Fibroblast of lung (primary cell): Measurements from ENCODE around the gene ITPR1. TPM values are rescaled to one million over a fixed set of nuclear protein-coding genes. Genes with fewer than 3 reads are reported as not detected.

ENCODE experiments used
- DNase-seq, 2 donors: peaks; one replicate each; pipeline versions ENCODE4 v3.0.0 to v3.0.0-alpha.2; 2010; ENCODE audit warnings: low read depth in 2 of 2
- H2AFZ ChIP-seq: 2 replicates; pipeline ENCODE4 v1.5.1; 2012; ENCODE audit warnings: low read length, control low read depth, inconsistent platforms
- H3K27ac ChIP-seq: 2 replicates; pipeline ENCODE4 v1.5.1; 2011; ENCODE audit warnings: low read length, control low read depth; ENCODE audit not compliant: insufficient read depth
- H3K27me3 ChIP-seq: 2 replicates; pipeline ENCODE4 v1.5.1; 2011; ENCODE audit warnings: mild to moderate bottlenecking, low read length; ENCODE audit not compliant: control insufficient read depth, insufficient read depth
- H3K36me3 ChIP-seq: 2 replicates; pipeline ENCODE4 v1.5.1; 2011; ENCODE audit warnings: low read length; ENCODE audit not compliant: control insufficient read depth, insufficient read depth
- H3K4me1 ChIP-seq: 2 replicates; pipeline ENCODE4 v1.5.1; 2011; ENCODE audit warnings: low read length; ENCODE audit not compliant: control insufficient read depth, insufficient read depth; ENCODE audit errors: extremely low read depth
- H3K4me2 ChIP-seq: 2 replicates; pipeline ENCODE4 v1.5.1; 2011; ENCODE audit warnings: low read length, control low read depth; ENCODE audit not compliant: insufficient read depth; ENCODE audit errors: extremely low read depth
- H3K4me3 ChIP-seq, 4 experiments: fragments of 200-600 bp in 1 of 4; sonication (generic) in 1 of 4; replicated peaks in 1 of 4; 2 replicates each; pipeline ENCODE4 v1.5.1; 2011 to 2016; ENCODE audit warnings: low read length in 4 of 4, low read depth in 3 of 4, mild to moderate bottlenecking in 3 of 4, control low read depth in 2 of 4, inconsistent platforms in 1 of 4, mixed read lengths in 1 of 4; ENCODE audit not compliant: insufficient read depth in 1 of 4; ENCODE audit errors: control extremely low read depth in 1 of 4
- H3K79me2 ChIP-seq: 2 replicates; pipeline ENCODE4 v1.5.1; 2012; ENCODE audit warnings: mild to moderate bottlenecking, low read length, inconsistent platforms; ENCODE audit not compliant: control insufficient read depth, insufficient read depth
- H3K9ac ChIP-seq: 2 replicates; pipeline ENCODE4 v1.5.1; 2011; ENCODE audit warnings: mild to moderate bottlenecking, low read length, control low read depth; ENCODE audit not compliant: insufficient read depth
- H3K9me3 ChIP-seq: 2 replicates; pipeline ENCODE4 v1.5.1; 2012; ENCODE audit warnings: low read depth, low read length; ENCODE audit not compliant: control insufficient read depth, insufficient read depth
- H4K20me1 ChIP-seq: 2 replicates; pipeline ENCODE4 v1.5.1; 2011; ENCODE audit warnings: low read length; ENCODE audit not compliant: control insufficient read depth, insufficient read depth; ENCODE audit errors: extremely low read depth
- EZH2 ChIP-seq: IDR thresholded peaks from 2 replicates; pipeline ENCODE4 v1.5.1; 2012; ENCODE audit warnings: low read length, control low read depth, mild to moderate bottlenecking; ENCODE audit errors: missing control alignments
- polyA plus RNA-seq, 2 donors: library from polyadenylated mRNA; depleted of rRNA in 1 of 2; stranded (reverse) in 1 of 2; unstranded in 1 of 2; fragments of >200 nt; gene quantifications; 2 replicates each; pipeline ENCODE4 v1.2.1, GENCODE V29; 2011 to 2012; ENCODE audit warnings: missing spikeins in 1 of 2
- total RNA-seq: library from RNA; depleted of rRNA; stranded (reverse); fragments of >200 nt; gene quantifications from 2 replicates; pipeline ENCODE4 v1.2.1, GENCODE V29; 2014
- TF ChIP-seq, protein P1 (sequence below), 2 donors: IDR thresholded peaks in 1 of 2; conservative IDR thresholded peaks in 1 of 2; 1 replicate in 1 of 2; 2 replicates in 1 of 2; pipeline ENCODE4 v1.5.1; 2011 to 2012; ENCODE audit warnings: low read length in 2 of 2, control low read depth in 1 of 2, inconsistent platforms in 1 of 2, low read depth in 1 of 2, mild to moderate bottlenecking in 1 of 2

The ITPR1 gene
- total and polyA plus RNA-seq, 2 donors (not counting 1 experiment from before 2014, with no cell fraction given), result 19.2 to 87.0 TPM

DNA sequence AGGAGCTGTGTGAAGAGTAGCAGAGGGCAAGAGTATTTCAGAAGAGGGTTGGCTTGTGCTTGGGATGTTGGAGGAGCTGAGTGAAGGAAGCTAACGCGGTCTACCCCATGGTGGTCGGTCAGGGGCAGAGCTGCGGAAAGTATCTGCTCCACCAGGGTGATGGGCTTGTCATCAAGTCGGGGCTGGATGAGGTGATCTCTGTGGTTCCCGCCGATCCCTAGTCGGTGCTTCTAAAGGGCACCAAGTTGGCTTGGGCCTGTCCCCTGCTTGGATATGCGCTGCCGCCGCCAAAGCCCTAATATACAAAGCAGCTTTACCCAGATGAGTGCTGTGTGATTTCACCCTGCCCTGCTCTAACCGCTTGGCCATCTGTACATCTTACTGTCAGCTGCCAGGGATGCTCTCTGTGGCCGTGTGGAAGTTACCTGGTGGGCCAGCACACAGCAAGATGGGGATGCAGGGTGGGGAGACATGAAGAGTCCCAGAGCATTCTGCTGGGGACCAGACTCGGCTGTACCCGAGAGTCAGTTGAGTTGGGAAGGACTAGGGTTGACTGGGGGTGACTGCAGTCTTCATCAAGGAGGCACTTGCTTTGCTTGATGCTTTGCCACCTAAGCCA, 260.0 kb downstream of the ITPR1 start:
- no peak overlapping the region for H3K4me3 ChIP-seq
- no peak overlapping the region for H3K9ac ChIP-seq
- no peaks in the 10 kb centered on the region for H4K20me1 ChIP-seq
- H3K4me2 ChIP-seq, result no peak overlapping the region
- no peak for TF ChIP-seq EZH2
- TF ChIP-seq, protein P1, sequence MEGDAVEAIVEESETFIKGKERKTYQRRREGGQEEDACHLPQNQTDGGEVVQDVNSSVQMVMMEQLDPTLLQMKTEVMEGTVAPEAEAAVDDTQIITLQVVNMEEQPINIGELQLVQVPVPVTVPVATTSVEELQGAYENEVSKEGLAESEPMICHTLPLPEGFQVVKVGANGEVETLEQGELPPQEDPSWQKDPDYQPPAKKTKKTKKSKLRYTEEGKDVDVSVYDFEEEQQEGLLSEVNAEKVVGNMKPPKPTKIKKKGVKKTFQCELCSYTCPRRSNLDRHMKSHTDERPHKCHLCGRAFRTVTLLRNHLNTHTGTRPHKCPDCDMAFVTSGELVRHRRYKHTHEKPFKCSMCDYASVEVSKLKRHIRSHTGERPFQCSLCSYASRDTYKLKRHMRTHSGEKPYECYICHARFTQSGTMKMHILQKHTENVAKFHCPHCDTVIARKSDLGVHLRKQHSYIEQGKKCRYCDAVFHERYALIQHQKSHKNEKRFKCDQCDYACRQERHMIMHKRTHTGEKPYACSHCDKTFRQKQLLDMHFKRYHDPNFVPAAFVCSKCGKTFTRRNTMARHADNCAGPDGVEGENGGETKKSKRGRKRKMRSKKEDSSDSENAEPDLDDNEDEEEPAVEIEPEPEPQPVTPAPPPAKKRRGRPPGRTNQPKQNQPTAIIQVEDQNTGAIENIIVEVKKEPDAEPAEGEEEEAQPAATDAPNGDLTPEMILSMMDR (conservative IDR thresholded peaks at IDR 0.05 in 1 of 2, IDR thresholded peaks at IDR 0.05 in 1 of 2; ENCODE audit: low read depth in 1 of 2, low read length in 2 of 2), result no peak
- no peaks in the 10 kb centered on the region for H3K9me3 ChIP-seq
- H3K36me3 ChIP-seq, result no peaks in the 10 kb centered on the region
- H3K4me1 ChIP-seq, result no peaks in the 10 kb centered on the region
- no peak for DNase-seq
- no peak overlapping the region for H2AFZ ChIP-seq
- no peaks in the 10 kb centered on the region for H3K27me3 ChIP-seq
- no peaks in the 10 kb centered on the region for H3K79me2 ChIP-seq
- no peak overlapping the region for H3K27ac ChIP-seq

DNA sequence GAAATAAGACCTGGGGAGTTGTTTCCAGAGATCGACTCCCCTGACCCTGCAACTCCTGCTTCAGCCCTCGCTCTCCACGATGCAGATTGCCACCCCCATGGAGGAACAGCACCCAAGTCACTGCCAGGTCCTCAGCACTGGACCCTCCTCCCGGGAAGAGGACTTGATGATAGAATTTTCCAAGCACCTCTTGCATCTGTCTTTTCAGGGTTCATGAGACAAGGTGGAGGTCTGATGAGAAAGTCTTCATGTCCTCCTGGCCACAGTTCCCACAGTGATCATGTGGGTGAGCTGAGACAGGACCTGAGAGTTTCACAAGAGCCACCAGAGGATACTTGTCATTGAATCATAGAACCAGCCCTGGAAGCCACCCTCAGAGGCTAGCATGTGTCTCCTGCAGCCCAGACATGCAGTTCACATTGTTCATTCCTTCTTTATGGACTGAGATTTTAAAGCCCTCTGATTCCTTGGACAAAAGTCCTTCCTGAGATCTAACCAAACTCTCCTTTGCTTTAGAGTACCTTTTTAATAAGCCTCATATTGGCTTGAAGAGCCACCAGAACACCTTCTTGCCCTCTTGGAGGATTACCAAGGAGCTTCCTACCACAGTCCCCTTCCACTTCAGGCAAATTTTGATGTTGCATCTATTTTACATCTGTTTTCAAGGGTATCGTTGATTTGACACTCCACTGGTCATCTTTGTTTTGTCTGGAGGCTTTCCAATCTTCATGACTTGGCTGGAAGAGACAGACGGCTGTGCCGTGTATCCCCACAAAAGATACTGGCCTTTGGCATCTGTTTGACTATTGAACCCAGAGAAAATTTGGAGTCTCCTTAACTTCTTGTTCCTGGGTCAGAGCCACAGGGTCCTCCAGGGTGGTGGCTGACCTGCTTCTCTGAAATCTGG, 261.3 kb downstream of the ITPR1 start:
- Histone ChIP-seq H3K4me1 (no peaks in the 10 kb centered on the region), H3K27ac (no peak overlapping the region), H3K4me3 (no peak overlapping the region), H2AFZ (no peak overlapping the region), H3K9ac (no peak overlapping the region), H3K4me2 (no peak overlapping the region), H4K20me1 (no peaks in the 10 kb centered on the region), H3K9me3 (no peaks in the 10 kb centered on the region), H3K27me3 (no peaks in the 10 kb centered on the region), H3K36me3 (no peaks in the 10 kb centered on the region), H3K79me2 (no peaks in the 10 kb centered on the region)
- TF ChIP-seq, protein P1 (conservative IDR thresholded peaks at IDR 0.05 in 1 of 2, IDR thresholded peaks at IDR 0.05 in 1 of 2; ENCODE audit: low read depth in 1 of 2, low read length in 2 of 2), result no peak
- no peak for TF ChIP-seq EZH2
- DNase-seq, result no peak

DNA sequence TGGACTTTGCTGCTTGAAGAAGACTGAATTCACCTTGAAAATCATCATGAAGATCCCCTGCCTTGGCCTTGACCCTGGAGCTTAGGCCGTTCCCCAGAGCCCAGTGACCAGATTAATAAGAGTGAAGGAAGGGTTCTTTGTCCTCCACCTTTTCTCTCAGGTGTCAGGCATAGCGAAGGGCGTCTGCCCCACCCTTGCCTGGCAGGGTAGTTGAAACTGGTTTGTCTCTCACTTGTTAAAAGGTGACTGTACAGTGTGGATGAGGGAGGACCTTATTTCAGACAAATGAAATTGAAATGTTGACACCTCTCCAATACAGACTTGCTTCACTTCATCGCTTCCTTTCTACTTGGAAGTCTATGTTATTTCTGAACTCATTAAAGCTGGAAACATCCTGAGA, 262.4 kb downstream of the ITPR1 start:
- Histone ChIP-seq H3K27ac (no peak overlapping the region), H4K20me1 (no peaks in the 10 kb centered on the region), H3K9ac (no peak overlapping the region), H2AFZ (no peak overlapping the region), H3K9me3 (no peaks in the 10 kb centered on the region), H3K4me3 (no peak overlapping the region), H3K36me3 (no peaks in the 10 kb centered on the region), H3K27me3 (no peaks in the 10 kb centered on the region), H3K79me2 (no peaks in the 10 kb centered on the region), H3K4me1 (no peaks in the 10 kb centered on the region), H3K4me2 (no peak overlapping the region)
- no peak for DNase-seq
- TF ChIP-seq, protein P1 (conservative IDR thresholded peaks at IDR 0.05 in 1 of 2, IDR thresholded peaks at IDR 0.05 in 1 of 2; ENCODE audit: low read depth in 1 of 2, low read length in 2 of 2), result no peak
- no peak for TF ChIP-seq EZH2
